VCaP (cell line): ENCODE measurements around the gene ARHGEF9.
"Not testable (repeated sequence)": the region's sequence is repeated elsewhere in the genome, so short reads cannot be mapped to it uniquely, and the experiment has no call there.

Source experiments
- H3K27ac ChIP-seq: fragments of 450-650 bp; 2 replicates; pipeline ENCODE4 v1.5.1; 2017
- TF ChIP-seq, protein P1 (sequence below): fragments of 450-650 bp; conservative IDR thresholded peaks from 2 replicates; pipeline ENCODE4 v1.5.1; 2017; ENCODE audit warnings: mild to moderate bottlenecking, moderate library complexity

Gene ARHGEF9

DNA sequence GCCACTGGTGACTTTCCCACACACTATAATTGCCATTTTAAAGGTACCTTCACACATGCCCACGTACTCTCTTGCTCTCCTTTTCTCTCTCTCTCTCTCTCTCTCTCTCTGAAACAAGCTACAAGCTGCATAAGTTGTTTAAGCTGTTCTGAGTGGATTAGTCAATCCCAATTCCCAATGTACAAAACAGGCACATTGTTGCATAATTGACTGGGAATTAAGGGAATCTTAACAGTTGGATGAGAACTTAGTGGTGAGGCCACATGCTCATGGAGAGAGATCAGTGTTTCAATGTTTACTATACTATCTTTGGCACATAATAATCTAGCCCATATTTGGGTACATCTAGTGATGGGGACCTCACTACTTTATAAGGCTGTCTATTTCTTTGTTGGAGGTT lies 123.3 kb downstream of the ARHGEF9 start:
- H3K27ac ChIP-seq = no peak overlapping the region
- TF ChIP-seq, protein P1, sequence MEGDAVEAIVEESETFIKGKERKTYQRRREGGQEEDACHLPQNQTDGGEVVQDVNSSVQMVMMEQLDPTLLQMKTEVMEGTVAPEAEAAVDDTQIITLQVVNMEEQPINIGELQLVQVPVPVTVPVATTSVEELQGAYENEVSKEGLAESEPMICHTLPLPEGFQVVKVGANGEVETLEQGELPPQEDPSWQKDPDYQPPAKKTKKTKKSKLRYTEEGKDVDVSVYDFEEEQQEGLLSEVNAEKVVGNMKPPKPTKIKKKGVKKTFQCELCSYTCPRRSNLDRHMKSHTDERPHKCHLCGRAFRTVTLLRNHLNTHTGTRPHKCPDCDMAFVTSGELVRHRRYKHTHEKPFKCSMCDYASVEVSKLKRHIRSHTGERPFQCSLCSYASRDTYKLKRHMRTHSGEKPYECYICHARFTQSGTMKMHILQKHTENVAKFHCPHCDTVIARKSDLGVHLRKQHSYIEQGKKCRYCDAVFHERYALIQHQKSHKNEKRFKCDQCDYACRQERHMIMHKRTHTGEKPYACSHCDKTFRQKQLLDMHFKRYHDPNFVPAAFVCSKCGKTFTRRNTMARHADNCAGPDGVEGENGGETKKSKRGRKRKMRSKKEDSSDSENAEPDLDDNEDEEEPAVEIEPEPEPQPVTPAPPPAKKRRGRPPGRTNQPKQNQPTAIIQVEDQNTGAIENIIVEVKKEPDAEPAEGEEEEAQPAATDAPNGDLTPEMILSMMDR = no peak

DNA sequence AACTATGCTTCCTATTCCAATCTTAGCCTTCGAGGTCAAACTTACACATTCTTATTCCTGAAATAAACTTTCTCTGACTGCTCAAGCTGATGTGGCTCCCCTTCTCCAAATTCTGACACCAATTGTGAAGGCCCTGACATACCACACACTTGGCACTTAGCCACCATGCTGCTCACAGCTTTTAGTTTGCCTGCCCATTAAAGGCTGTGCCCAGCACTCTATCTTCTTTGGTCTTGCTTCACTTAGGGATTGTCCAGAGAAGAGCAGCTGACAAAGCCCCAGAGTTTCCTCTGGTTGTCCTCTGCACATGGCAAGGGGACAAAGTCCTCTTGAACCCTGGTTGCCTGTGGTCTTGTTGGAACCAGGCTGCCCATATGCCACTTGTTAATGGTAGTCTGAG lies 126.1 kb downstream of the ARHGEF9 start:
- no peak overlapping the region for H3K27ac ChIP-seq
- TF ChIP-seq, protein P1 = no peak

DNA sequence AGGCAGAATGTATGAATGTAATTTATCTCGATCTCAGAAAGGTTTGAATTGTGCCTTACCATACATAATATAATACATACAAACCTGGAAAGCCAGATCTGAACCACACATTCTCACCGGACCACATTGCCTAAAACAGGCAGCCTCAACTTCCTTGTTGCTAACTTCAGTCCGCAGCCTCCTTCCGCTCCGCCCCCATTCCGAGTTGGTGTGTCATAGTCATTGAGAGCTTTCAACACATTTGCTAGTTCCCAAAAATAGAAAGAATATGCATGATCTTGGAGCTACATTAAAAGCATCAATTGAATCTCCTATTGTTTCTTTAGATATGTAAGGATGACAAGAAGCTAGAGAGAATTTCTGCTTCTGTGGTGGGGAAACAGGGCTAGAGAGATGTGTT lies 127.2 kb downstream of the ARHGEF9 start:
- TF ChIP-seq, protein P1 = no peak
- H3K27ac ChIP-seq = no peak overlapping the region

DNA sequence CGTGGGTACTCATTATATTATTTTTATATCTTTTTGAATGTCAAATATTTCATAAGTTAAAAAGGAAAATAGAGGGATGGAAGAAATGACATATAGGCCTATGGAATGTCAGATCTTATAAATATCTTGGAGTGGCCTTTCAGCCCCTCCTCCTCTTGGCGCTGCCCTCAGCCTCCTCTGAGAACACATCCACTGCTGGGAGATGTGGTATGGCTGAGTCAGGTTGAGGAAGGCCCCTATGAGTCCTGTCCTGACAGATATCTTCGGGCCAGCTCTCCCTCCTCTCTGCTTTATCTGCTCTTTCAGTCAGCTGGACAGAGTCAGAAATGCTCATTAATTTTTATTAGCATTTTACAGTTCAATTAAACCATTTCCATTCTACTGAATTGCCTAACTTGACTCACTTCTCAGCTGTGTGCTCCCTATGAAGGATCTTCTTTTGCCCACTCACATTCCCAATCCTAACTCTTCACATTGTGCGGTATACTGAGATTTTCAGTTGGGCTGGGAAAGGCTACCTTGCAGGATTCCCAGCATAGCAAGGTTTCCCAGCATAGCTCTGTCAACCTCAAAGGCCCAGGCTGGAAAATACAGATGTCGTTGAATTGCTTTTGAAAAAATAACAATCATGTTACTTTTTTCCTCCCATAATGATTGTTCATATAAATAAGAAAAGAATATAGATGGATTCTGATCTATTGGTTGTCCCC lies 128.0 kb downstream of the ARHGEF9 start:
- no peak overlapping the region; the same call in 1 of the 2 replicates for H3K27ac ChIP-seq
- TF ChIP-seq, protein P1 = no peak

DNA sequence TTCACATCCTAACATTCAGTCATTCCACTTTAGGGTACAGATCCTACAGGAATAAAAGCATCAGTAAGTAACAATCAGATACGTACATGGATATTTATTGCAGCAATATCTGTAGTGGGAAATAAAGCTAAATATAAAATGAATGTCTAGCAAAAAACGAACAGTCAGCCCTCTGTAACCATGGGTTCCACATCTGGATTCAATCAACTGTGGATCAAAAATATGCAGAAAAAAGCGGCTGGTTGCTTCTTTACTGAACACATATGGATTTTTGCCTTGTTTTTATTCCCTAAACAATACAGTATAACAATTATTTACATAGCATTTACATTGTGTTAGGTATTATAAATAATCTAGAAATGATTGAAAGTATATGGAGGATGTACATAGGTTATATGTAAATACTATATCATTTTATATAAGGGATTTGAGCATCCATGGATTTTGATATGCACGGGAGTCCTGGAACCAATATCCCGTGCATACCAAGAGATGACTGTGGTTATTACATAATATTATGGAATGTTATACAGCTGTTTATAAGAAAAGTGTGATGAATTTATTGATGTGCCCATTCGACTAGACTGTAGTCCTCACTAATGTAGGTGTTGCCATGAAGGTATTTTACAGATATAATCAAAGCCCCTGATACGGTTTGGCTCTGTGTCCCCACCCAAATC lies 132.8 kb downstream of the ARHGEF9 start:
- TF ChIP-seq, protein P1 = no peak
- H3K27ac ChIP-seq = no peak overlapping the region

DNA sequence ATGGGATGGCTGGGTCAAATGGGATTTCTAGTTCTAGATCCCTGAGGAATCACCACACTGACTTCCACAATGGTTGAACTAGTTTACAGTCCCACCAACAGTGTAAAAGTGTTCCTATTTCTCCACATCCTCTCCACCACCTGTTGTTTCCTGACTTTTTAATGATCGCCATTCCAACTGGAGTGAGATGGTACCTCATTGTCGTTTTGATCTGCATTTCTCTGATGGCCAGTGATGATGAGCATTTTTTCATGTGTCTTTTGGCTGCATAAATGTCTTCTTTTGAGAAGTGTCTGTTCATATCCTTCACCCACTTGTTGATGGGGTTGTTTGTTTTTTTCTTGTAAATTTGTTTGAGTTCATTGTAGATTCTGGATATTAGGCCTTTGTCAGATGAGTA lies 139.3 kb downstream of the ARHGEF9 start:
- not testable (repeated sequence) for H3K27ac ChIP-seq

DNA sequence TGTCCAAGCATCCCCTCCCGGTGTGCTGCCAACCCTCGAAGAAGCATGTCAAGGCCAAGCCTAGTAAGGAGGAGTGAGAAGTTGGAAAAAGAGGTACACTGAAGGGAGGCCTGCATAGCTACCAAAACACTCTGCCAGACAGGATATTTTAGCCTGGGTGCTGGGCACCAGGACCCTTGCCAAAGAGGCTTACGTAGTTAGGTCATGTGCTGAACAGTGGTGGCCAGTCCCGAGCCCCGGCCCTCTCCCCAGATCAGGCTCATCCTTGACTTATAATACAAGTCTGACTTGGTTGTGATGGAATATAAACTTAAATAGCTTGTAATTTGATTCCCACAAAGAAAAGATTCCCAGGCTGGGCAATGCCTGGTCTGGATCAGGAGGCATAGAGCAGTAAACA lies 149.3 kb downstream of the ARHGEF9 start:
- TF ChIP-seq, protein P1 = no peak
- H3K27ac ChIP-seq = no peak overlapping the region

DNA sequence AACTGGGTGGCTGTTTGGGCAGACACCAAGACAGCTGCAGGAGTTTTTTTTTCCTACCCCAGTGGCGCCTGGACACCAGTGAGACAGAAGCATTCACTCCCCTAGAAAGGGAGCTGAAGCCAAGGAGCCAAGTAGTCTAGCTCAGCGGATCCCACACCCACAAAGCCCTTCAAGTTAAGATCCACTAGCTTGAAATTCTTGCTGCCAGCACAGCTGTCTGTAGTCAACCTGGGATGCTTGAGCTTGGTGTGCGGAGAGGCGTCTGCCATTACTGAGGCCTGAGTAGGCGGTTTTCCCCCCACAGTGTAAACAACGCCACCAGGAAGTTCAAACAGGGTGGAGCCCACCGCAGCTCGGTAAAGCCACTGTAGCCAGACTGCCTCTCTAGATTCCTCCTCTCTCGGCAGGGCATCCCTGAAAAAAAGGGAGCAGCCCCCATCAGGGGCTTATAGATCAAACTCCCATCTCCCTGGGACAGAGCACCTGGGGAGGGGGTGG lies 171.4 kb downstream of the ARHGEF9 start:
- no peak overlapping the region for H3K27ac ChIP-seq
- TF ChIP-seq, protein P1 = no peak
